HG02588 (cell line): Measurements from ENCODE around the gene TMEM50A.
"Not testable (repeated sequence)": the region's sequence is repeated elsewhere in the genome, so short reads cannot be mapped to it uniquely, and the experiment has no call there.

Source experiments
- ATAC-seq: cut with Tn5 transposase; IDR thresholded peaks from one replicate; pipeline ENCODE4 v1.9.1; 2021; ENCODE audit warnings: mild to moderate bottlenecking, moderate library complexity; ENCODE audit not compliant: unreplicated experiment

The TMEM50A gene

DNA sequence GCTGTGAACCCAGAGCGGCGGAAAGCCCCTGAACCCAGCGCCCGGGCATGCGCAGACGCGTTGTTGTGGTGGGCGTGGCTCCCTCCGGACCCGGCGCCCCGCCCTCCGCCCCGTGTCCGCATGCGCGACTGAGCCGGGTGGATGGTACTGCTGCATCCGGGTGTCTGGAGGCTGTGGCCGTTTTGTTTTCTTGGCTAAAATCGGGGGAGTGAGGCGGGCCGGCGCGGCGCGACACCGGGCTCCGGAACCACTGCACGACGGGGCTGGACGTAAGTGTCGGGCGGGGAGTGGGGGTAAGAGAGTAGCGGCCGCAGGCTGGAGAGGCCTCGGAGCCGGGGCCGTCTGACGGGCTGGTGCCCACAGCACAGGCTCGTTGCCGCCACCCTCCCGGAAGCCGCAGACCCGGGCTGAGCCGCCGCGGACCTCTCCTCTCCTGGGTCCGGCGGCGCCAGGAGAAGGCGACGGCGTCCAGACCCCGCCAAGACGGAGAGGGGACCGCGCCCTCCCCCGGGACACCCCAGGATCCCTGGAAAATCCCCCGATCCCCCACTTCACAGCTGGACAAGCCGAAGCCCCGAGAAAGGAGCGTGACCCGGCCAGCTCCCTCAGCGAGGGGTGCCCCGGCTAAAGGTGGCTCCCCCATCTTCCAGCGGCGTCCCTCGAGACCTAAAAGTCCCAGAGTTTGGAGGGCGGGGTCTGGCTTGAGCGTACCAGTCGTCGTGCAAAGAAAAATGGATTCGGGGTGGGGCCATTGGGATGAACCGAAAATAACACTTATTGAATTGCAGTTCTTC lies at the start of gene TMEM50A:
Gene TMEM50A (plus strand): TSS at position 147 of the 794 bp plus-strand sequence. CDS start 2,153 bp downstream, outside the sequence.
- peak; percentile 65 for ATAC-seq

- not testable (repeated sequence) for ATAC-seq
These were observed 49.5 kb upstream of the TMEM50A start for GRCh38 chr1:25288573-25289101.

DNA sequence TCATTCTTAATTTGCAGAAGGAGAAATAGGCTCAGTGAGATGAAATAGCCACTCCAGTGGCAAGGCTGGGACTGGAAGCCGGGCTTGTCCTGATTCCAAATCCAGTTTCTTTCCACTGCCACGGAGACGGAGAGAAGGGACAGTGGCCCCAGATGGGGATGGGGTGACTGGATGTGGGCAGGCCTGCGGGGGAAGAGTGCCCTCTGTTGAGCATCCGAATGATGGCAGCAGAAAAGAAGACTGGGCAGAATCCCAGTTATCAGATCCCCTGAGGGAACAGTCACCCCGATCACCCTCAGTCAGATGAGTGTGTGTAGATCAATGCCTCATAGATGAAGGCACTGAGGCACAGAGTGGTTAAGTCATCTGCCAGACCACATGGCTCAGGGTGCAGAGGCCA lies 48.1 kb upstream of the TMEM50A start:
- ATAC-seq = not testable (repeated sequence)

DNA sequence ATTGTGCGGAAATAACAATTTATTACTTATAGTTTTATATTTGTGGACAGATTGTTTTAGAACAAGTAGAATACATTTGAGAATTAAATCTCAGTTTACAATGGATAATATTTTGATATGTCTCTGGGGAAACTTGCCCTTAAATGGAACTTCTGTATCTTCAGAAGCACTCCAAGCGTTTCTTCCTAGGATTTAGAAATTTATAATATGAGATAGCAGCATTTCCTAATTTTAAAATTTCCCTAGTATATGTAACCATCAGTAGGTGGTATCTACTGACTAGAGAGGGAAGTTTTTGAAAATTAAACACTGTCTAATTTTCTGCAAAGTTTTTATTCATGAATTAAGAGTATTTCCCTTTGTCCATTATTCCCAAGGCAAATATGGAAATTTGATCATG lies 44.7 kb upstream of the TMEM50A start:
- ATAC-seq = not testable (repeated sequence)

GRCh38 chr1:25294889-25295826 lies 43.0 kb upstream of the TMEM50A start:
- not testable (repeated sequence) for ATAC-seq

DNA sequence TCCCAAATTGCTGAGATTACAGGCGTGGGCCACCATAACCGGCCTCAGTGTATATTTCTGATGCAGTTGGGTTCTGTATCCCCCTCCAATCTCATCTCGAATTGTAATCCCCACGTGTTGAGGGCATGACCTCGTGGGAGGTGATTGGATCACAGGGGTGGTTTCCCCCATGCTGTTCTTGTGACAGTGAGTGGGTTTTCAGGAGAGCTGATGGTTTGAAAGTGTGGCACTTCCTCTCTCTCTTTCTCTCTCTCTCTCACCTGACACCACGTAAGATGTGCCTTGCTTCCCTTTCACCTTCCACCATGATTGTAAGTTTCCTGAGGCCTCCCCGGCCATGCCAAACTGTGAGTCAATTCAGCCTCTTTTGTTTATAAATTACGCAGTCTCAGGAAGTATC lies 41.6 kb upstream of the TMEM50A start:
- not testable (repeated sequence) for ATAC-seq

GRCh38 chr1:25300729-25301128 lies 37.4 kb upstream of the TMEM50A start:
- not testable (repeated sequence) for ATAC-seq

- not testable (repeated sequence) for ATAC-seq
These were observed 35.8 kb upstream of the TMEM50A start for GRCh38 chr1:25302330-25302729.

DNA sequence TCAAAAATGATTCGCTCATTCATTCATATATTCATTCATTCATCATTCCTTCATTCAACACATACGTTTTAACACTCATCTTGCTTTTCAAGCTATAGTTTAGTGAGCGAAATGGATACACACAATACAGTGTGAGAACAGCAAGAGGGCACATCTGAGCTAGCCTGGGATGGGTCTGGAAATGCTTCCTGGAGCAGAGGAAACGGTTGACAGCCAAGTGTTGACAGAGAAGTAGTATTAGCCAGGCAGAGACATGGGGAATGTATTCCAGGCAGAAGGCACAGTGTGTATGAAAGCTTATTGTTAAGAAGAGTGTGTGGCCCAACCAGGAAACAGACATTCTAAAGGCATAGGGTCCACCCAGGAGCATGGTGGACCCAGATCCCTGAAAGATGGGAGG lies 33.2 kb upstream of the TMEM50A start:
- not testable (repeated sequence) for ATAC-seq

DNA sequence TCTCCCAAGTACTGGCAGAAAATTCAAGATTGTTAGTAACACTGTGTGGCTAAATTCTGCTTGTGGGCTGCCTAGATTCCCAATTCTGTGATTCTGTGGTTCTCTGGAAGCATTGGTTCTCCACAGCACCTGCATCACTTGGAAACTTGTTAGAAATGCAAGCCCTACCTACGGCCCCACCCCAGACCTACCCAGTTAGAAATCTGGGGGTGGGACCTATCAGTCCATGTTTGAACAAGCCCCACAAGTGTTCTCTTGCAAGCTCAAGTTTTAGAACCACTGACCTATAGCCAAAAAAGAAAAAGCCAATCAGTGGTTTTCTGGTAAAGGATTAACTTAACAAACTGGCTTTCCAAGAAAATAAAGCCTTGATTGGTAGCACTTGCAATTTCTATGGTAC lies 30.0 kb upstream of the TMEM50A start:
- ATAC-seq = not testable (repeated sequence)

DNA sequence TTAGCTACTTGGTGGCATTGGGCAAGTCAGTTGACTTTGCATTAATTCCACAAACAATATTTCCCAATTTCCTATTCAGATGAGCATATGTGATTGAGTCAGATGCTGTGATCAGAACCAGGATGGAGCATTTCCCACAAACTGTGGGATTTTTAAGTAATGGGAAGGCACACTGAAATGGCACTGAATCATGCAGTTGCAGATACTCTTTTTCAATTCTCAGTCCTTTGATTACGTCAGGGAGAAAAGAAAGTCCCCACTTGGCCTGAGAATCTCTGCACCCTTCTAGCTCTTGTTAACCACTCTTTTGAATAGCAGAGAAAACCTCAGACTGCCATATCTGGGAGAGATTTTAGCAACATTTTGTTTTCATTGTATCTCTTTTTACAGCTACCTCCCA lies 29.0 kb upstream of the TMEM50A start:
- not testable (repeated sequence) for ATAC-seq

- ATAC-seq = not testable (repeated sequence)
These were observed 28.6 kb upstream of the TMEM50A start for GRCh38 chr1:25309486-25309885.

DNA sequence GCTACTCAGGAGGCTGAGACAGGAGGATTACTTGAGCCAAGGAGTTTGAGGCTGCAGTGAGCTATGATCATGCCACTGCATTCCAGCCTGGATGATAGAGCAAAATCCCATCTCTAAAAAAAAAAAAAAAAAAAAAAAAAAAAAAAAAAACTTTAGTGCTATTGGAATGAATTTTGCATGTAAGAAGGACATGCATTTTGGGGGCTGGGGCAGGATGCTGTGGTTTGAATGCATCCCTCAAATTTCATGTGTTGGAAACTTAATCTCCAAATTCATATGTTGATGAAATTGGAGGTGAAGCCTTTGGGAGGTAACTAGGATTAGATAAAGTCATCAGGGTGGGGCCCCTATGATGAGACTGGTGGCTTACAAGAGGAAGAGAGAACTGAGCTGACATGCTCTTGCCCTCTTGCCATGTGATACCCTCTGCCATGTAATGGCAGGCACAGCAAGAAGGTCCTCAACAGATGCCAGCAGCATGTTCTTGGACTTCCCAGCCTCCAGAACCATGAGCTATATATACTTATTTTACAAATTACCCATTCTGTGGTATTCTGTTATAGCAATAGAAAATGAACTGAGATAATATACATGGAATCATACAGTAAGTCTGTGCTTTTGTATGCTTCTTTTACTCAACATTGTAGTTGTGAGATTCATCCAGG lies 25.2 kb upstream of the TMEM50A start:
- ATAC-seq = not testable (repeated sequence)

DNA sequence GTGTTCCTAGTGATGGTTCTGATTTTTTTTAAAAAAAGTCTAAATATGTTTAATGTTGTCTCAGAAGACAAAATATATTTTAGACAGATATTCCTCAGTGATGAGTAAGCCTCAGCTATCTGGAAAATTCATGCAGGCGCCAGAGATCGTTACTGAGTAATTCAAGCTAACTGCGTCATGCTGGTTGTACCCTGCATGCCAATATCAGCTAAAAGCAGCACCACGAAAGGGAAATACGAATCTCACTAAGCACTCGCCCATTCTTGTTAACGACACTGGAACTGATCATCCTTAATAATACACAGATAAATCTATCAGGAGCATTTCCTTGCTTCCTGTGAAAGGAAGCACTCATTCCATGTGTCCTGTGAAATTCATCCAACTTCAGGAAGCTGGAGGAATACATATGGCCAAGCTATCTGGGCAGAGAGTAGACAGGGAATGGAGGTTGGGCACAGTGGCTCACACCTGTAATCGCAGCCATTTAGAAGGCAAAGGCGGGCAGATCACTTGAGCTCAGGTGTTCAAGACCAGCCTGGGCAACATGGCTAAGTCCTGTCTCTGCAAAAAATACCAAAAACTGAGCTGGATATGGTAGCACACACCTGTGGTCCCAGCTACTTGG lies 17.7 kb upstream of the TMEM50A start:
- not testable (repeated sequence) for ATAC-seq

DNA sequence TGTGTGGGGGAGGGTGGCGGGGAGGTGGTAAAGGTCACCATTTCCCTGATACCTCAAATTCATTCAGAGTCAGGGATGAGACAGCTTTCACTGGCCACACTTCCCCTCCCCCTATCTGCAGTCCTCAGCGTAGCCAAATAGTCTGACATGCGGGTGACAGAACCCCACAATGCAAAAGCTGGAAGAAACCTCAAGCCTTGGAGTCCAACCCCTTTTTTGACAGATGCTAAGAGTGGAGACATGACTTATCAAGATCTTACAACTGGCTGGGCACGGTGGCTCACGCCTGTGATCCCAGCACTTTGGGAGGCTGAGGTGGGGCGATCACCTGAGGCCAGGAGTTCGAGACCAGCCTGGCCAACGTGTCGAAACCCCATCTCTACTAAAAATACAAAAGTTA lies 16.0 kb upstream of the TMEM50A start:
- not testable (repeated sequence) for ATAC-seq

GRCh38 chr1:25324407-25324806 lies 13.7 kb upstream of the TMEM50A start:
- not testable (repeated sequence) for ATAC-seq

GRCh38 chr1:25327864-25328790 lies 10.0 kb upstream of the TMEM50A start:
- not testable (repeated sequence) for ATAC-seq

DNA sequence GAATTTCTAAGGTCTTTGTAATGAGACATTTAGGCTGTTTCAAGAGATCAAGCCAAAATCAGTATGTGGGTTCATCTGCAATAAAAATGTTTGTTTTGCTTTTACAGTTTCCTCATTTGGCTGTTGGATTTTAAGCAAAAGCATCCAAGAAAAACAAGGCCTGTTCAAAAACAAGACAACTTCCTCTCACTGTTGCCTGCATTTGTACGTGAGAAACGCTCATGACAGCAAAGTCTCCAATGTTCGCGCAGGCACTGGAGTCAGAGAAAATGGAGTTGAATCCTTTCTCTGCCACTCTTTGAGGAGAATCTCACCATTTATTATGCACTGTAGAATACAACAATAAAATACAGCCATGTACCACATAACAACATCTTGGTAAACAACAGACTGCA lies 9.3 kb upstream of the TMEM50A start:
- not testable (repeated sequence) for ATAC-seq

DNA sequence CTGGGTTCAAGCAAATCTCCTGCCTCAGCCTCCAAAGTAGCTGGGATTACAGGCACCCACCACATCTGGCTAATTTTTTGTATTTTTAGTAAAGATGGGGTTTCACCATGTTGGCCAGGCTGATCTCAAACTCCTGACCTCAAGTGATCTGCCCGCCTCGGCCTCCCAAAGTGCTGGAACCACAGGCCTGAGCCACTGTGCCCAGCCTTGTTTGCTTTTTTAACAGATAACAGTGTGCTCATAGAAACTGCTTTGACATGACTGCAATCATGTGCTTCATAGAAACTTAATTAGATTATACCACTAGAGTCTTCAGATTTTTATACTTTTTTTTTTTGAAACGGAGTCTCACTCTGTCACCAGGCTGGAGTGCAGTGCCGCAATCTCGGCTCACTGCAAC lies 8.8 kb upstream of the TMEM50A start:
- not testable (repeated sequence) for ATAC-seq
